Hepatocyte (in vitro differentiated cells): ENCODE data around the gene MID2. TPM values are rescaled to one million over a fixed set of nuclear protein-coding genes. Genes with fewer than 3 reads are reported as not detected.

Experiments used
- DNase-seq: peaks from one replicate; pipeline ENCODE4 v3.0.0-alpha.2; 2016; ENCODE audit warnings: low spot score
- H2AFZ ChIP-seq: fragments of 200-600 bp; sonication (generic); 2 replicates; pipeline ENCODE4 v1.6.0; 2016; ENCODE audit warnings: antibody characterized with exemption, mild to moderate bottlenecking
- H3K27ac ChIP-seq: fragments of 200-600 bp; sonication (generic); 2 replicates; pipeline ENCODE4 v1.5.1; 2016; ENCODE audit warnings: mild to moderate bottlenecking
- H3K27me3 ChIP-seq: fragments of 200-600 bp; sonication (generic); 2 replicates; pipeline ENCODE4 v1.6.1; 2016
- H3K36me3 ChIP-seq: fragments of 200-600 bp; sonication (generic); replicated peaks from 2 replicates; pipeline ENCODE4 v1.5.1; 2016; ENCODE audit warnings: low read depth; ENCODE audit not compliant: insufficient read depth
- H3K4me1 ChIP-seq: fragments of 200-600 bp; sonication (generic); 2 replicates; pipeline ENCODE4 v1.5.1; 2016; ENCODE audit warnings: mild to moderate bottlenecking, moderate library complexity; ENCODE audit not compliant: insufficient read depth
- H3K4me2 ChIP-seq: fragments of 200-600 bp; sonication (generic); 2 replicates; pipeline ENCODE4 v1.6.0; 2016
- H3K4me3 ChIP-seq: fragments of 200-600 bp; sonication (generic); 2 replicates; pipeline ENCODE4 v1.5.1; 2016; ENCODE audit warnings: mild to moderate bottlenecking
- H3K79me2 ChIP-seq: fragments of 200-600 bp; sonication (generic); 2 replicates; pipeline ENCODE4 v1.6.0; 2017; ENCODE audit warnings: mild to moderate bottlenecking
- H3K9me2 ChIP-seq: fragments of 200-600 bp; sonication (generic); replicated peaks from 2 replicates; pipeline ENCODE4 v1.6.0; 2017; ENCODE audit warnings: mild to moderate bottlenecking; ENCODE audit not compliant: insufficient read depth
- H3K9me3 ChIP-seq: fragments of 200-600 bp; sonication (generic); 2 replicates; pipeline ENCODE4 v1.5.1; 2016; ENCODE audit warnings: low read depth, mild to moderate bottlenecking
- H4K20me1 ChIP-seq: fragments of 200-600 bp; sonication (generic); 2 replicates; pipeline ENCODE4 v1.6.0; 2016; ENCODE audit warnings: mild to moderate bottlenecking; ENCODE audit not compliant: insufficient read depth, poor library complexity, severe bottlenecking
- CTCF ChIP-seq: fragments of 200-600 bp; sonication (generic); IDR thresholded peaks from 2 replicates; pipeline ENCODE4 v1.5.1; 2016; ENCODE audit warnings: antibody characterized with exemption, mild to moderate bottlenecking; ENCODE audit not compliant: poor library complexity
- EZH2 ChIP-seq: fragments of 200-600 bp; sonication (generic); IDR thresholded peaks from 2 replicates; pipeline ENCODE4 v1.6.1; 2016; ENCODE audit warnings: antibody characterized with exemption, mild to moderate bottlenecking, borderline replicate concordance
- EZH2phosphoT487 ChIP-seq: fragments of 200-600 bp; sonication (generic); IDR thresholded peaks from one replicate; pipeline ENCODE4 v1.6.1; 2018; ENCODE audit warnings: antibody characterized with exemption, mild to moderate bottlenecking, low read depth, moderate library complexity; ENCODE audit not compliant: unreplicated experiment, severe bottlenecking
- WGBS: methylation state at CpG from one replicate; pipeline ENCODE4 v1.1.6; 2016; ENCODE audit warnings: low lambda C conversion rate; ENCODE audit errors: missing lambda C conversion rate; 5-methylcytosine and 5-hydroxymethylcytosine counted together
- polyA plus RNA-seq: library from polyadenylated mRNA; unstranded; fragments of >200 nt; fragmentation: Nextera tagmentation; extraction: Ambion mirVana; gene quantifications from 2 replicates; pipeline ENCODE4 v1.2.1, GENCODE V29; 2016
- small RNA-seq: library from RNA; depleted of rRNA; stranded (forward); fragments of <200 nt; gene quantifications from one replicate; pipeline ENCODE3, GENCODE V24; 2014
- total RNA-seq: library from RNA; depleted of rRNA; stranded (reverse); fragments of >200 nt; gene quantifications from 2 replicates; pipeline ENCODE4 v1.2.3, GENCODE V29; 2014

The MID2 gene
- total and polyA plus RNA-seq, 2 experiments from 2014 or later = 4.4 to 17.6 TPM

GRCh38 chrX:107968623-107969022, 143.0 kb downstream of the MID2 start:
- Histone ChIP-seq H3K36me3 (no peaks in the 10 kb centered on the region), H3K27me3 (no peaks in the 10 kb centered on the region), H3K27ac (no peak overlapping the region), H3K4me2 (no peak overlapping the region), H3K4me1 (no peaks in the 10 kb centered on the region), H3K4me3 (no peak overlapping the region), H4K20me1 (no peaks in the 10 kb centered on the region), H3K9me2 (no peaks in the 10 kb centered on the region), H2AFZ (no peak overlapping the region), H3K79me2 (no peaks in the 10 kb centered on the region), H3K9me3 (no peaks in the 10 kb centered on the region)
- TF ChIP-seq EZH2 = no peak
- TF ChIP-seq EZH2phosphoT487 = no peak
- no peak for TF ChIP-seq CTCF
- WGBS = 73% methylated on average over 5 of the region's 5 CpGs
- DNase-seq = no peak

DNA sequence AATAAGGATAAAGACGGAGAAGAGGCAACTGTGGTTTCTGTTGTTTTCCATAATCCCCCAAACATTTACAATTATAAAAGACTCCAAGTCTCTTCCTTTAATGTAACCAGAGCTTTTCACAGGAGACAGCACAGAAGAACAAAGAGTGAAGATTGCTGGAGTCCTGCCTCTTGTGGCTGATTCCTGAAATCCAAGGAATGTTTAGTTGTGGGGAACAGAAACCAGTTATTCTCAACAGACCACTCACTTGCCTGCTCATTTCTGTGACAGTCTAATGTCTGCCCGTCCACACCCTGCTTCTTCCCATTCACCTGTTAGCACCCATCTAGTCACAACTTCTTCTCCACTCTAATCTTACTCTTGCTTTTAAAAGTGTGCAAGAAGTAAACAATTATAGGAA, 144.4 kb downstream of the MID2 start:
- H3K4me2 ChIP-seq = no peak overlapping the region

GRCh38 chrX:107971636-107972035, 146.0 kb downstream of the MID2 start:
- no peaks in the 10 kb centered on the region for H3K9me2 ChIP-seq
- H3K79me2 ChIP-seq = no peaks in the 10 kb centered on the region
- H3K27me3 ChIP-seq = no peaks in the 10 kb centered on the region
- no peak overlapping the region for H3K4me2 ChIP-seq
- H2AFZ ChIP-seq = no peak overlapping the region
- H3K4me1 ChIP-seq = no peaks in the 10 kb centered on the region
- H3K36me3 ChIP-seq = no peaks in the 10 kb centered on the region
- WGBS = 68% methylated on average over 3 of the region's 3 CpGs
- DNase-seq = no peak
- H3K9me3 ChIP-seq = no peaks in the 10 kb centered on the region
- TF ChIP-seq EZH2 = no peak
- TF ChIP-seq CTCF = no peak
- TF ChIP-seq EZH2phosphoT487 = no peak
- no peak overlapping the region for H3K4me3 ChIP-seq
- no peaks in the 10 kb centered on the region for H4K20me1 ChIP-seq
- H3K27ac ChIP-seq = no peak overlapping the region

More for the DNA sequence above, 144.4 kb downstream of the MID2 start:
- H3K79me2 ChIP-seq = no peaks in the 10 kb centered on the region
- H3K27me3 ChIP-seq = no peaks in the 10 kb centered on the region
- no peaks in the 10 kb centered on the region for H4K20me1 ChIP-seq
- no peak overlapping the region for H3K4me3 ChIP-seq
- no peak overlapping the region for H3K27ac ChIP-seq
- H3K9me2 ChIP-seq = no peaks in the 10 kb centered on the region
- DNase-seq = no peak
- 63% methylated on average over 2 of the region's 2 CpGs for WGBS
- no peaks in the 10 kb centered on the region for H3K4me1 ChIP-seq
- TF ChIP-seq EZH2phosphoT487 (no peak), CTCF (no peak), EZH2 (no peak)
- H2AFZ ChIP-seq = no peak overlapping the region
- no peaks in the 10 kb centered on the region for H3K36me3 ChIP-seq
- H3K9me3 ChIP-seq = no peaks in the 10 kb centered on the region

Small RNAs within 50 kb of the gene (small RNA-seq; reads per million reads assigned to genes)
- not detected for gene RF00019

Other genes starting within 250 kb of the MID2 start
- 59.2 and 68.4 TPM in 2 replicates for gene PRPS1, start 197.4 kb upstream of the MID2 start, total RNA-seq
- 38.7 and 41.1 TPM in 2 replicates for gene PRPS1, start 197.4 kb upstream of the MID2 start, polyA plus RNA-seq
- gene TSC22D3, start 50.1 kb upstream of the MID2 start, total RNA-seq = 455 and 508 TPM in 2 replicates
- 570 and 647 TPM in 2 replicates for gene TSC22D3, start 50.1 kb upstream of the MID2 start, polyA plus RNA-seq
- not detected in 2 replicates for gene NCBP2L, start 48.1 kb upstream of the MID2 start, total RNA-seq
- 0.39 TPM in 1 of 2 replicates, not detected in the other for gene NCBP2L, start 48.1 kb upstream of the MID2 start, polyA plus RNA-seq
- not detected in 2 replicates for gene TEX13B, start 156.5 kb downstream of the MID2 start, total RNA-seq
- not detected in 2 replicates for gene TEX13B, start 156.5 kb downstream of the MID2 start, polyA plus RNA-seq
- gene VSIG1, start 219.2 kb downstream of the MID2 start, total RNA-seq = 12.8 and 22.5 TPM in 2 replicates
- gene VSIG1, start 219.2 kb downstream of the MID2 start, polyA plus RNA-seq = 2.9 and 5.2 TPM in 2 replicates